D721Med (cell line): ENCODE results near the gene RAB3GAP2.

Source experiments
- DNase-seq: peaks from one replicate; pipeline ENCODE4 v3.0.0; 2011; ENCODE audit warnings: low spot score; ENCODE audit not compliant: insufficient read length
- FAIRE-seq: peaks from 2 replicates; lab custom pipeline; 2011; peaks lifted over from hg19 to GRCh38; lab: Jason Lieb, UNC
- TF ChIP-seq, protein P1 (sequence below): IDR thresholded peaks from 2 replicates; pipeline ENCODE4 v1.5.1; 2012; ENCODE audit warnings: mild to moderate bottlenecking, control low read depth; ENCODE audit not compliant: insufficient read depth; ENCODE audit errors: missing control alignments

The RAB3GAP2 gene

DNA sequence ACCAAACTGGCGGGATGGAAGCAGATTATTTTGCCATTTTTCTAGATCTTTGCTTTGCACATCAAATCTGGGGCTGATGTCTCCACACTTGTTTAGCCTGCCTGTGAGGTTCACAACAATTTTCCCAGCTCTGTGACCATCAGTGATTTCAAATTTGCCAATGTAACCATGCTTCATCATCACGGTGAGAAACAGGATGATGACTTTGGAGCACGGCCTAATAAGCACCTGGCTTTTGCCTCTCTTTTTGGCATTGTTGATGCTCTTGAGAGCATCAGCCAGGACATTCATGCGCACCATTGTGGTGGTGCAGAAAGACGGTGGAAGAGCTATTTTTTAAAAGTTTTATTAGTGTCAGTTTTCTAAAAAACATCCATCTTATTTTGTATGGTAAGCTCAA lies 128.2 kb downstream of the RAB3GAP2 start:
- FAIRE-seq = peak; percentile 21
- TF ChIP-seq, protein P1, sequence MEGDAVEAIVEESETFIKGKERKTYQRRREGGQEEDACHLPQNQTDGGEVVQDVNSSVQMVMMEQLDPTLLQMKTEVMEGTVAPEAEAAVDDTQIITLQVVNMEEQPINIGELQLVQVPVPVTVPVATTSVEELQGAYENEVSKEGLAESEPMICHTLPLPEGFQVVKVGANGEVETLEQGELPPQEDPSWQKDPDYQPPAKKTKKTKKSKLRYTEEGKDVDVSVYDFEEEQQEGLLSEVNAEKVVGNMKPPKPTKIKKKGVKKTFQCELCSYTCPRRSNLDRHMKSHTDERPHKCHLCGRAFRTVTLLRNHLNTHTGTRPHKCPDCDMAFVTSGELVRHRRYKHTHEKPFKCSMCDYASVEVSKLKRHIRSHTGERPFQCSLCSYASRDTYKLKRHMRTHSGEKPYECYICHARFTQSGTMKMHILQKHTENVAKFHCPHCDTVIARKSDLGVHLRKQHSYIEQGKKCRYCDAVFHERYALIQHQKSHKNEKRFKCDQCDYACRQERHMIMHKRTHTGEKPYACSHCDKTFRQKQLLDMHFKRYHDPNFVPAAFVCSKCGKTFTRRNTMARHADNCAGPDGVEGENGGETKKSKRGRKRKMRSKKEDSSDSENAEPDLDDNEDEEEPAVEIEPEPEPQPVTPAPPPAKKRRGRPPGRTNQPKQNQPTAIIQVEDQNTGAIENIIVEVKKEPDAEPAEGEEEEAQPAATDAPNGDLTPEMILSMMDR = no peak
- no peak for DNase-seq

DNA sequence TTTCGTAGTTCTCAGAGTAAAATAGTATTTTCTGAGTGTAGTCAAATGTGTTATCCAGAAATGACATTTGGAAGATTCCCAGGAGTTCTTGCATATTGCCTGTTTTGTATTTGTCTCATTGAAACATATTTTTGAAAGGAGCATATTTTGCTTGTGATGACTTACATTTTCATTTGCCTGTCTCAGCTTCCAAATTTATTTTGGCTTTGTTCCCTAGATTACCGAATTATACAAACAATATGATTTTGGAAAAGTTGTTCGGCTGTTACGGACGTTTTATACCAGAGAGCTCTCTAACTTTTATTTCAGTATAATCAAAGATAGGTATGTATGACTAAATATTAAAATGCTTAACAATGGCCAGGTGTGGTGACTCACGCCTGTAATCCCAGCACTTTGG lies 132.3 kb downstream of the RAB3GAP2 start:
- DNase-seq = no peak
- TF ChIP-seq, protein P1 = no peak
- peak; percentile 63 for FAIRE-seq

DNA sequence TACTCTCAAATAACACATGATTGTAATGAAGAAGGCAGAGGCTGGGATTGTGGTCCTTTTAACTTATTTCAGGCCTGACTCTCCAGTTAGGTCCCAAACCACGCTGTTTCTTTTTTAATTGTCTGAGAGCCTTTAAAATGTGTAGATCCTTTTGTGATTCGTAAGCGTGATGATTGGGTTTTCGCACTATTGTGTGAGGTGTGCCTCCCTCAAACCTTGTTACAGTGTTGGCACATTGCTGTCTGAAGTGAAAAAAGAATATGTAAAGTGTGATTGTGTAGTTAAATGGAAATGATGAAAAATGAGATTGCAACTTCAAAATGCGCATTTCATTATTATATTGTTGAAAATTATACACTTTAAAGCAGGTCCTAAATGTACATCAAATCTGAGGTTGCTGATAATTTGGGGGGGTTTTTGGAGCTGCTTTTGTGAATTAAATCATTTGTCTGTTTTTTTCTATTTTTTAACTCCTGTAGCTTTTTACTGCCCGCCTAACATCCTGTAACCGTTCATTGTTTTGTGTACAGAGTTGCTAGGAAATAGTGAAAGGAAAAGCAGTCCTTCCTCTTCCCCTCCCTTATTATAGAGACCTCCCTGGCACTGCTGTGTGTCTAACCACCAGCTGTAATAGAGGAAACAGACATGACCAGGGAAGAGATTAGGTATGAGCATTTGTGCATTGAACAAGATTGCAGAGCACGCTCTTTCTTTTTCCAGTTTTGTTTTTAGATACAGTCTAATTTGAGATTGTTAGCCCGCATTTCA lies 135.1 kb downstream of the RAB3GAP2 start:
- FAIRE-seq (peak; percentile 77), DNase-seq (no peak)
- TF ChIP-seq, protein P1 = no peak

DNA sequence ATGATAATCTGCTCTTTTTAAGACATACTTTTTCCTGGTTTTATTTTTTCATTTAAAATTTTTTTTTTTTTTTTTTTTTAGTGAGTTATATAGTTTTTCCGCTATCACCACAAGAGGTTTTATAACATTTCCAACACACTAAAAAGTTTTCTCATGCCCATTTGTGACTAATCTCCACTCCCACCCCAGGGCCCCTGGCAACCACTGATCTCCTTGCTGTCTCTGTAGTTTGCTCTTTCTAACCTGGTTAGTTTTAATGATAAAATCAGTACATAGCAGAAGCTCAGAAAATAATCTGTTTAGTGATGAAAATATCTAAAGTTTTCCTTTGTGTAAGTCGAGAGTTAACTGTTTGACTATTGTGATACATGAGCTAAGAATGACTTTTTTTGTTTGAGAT lies 136.5 kb downstream of the RAB3GAP2 start:
- FAIRE-seq (no peak), DNase-seq (no peak)
- TF ChIP-seq, protein P1 = no peak

- TF ChIP-seq, protein P1 = no peak
- peak; percentile 64 for FAIRE-seq
- no peak for DNase-seq
These were observed 142.6 kb downstream of the RAB3GAP2 start for GRCh38 chr1:220129479-220130210.

- DNase-seq = no peak
- TF ChIP-seq, protein P1 = no peak
- no peak for FAIRE-seq
These were observed 145.2 kb downstream of the RAB3GAP2 start for GRCh38 chr1:220127076-220127475.

DNA sequence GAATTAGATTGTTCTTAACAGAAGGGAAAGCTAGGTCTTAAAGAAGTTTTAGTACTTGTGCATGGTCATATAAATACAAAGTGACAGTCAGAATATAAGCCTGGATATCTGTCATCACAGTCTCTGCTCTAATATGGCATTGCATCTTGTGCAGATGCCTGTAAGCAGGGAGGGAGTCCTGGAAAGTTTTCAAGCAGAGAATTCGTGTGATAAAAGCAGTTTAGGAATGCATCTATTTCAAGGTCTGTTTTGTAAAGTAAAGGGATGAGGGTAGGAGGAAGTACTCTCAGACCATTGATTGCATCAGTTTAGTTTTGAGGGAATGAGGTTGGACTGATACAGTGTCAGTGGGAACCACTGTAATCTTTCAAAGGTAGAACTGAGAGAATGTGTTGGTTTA lies 147.7 kb downstream of the RAB3GAP2 start:
- TF ChIP-seq, protein P1 = no peak
- no peak for DNase-seq
- no peak for FAIRE-seq
